GM23338 (cell line): ENCODE results near the gene OR2T1. TPM values are rescaled to one million over a fixed set of nuclear protein-coding genes. Genes with fewer than 3 reads are reported as not detected.

ENCODE experiments used
- ATAC-seq: fragments of 200-7000 bp; cut with Tn5 transposase; 3 replicates; pipeline ENCODE4 v1.9.1; 2020
- DNase-seq: peaks from one replicate; pipeline ENCODE4 v3.0.0-alpha.2; 2015; ENCODE audit warnings: low spot score
- H2AFZ ChIP-seq: fragments of 200-600 bp; sonication (generic); 2 replicates; pipeline ENCODE4 v1.8.0; 2016; ENCODE audit warnings: antibody characterized with exemption, mild to moderate bottlenecking, moderate library complexity
- H3F3A ChIP-seq: fragments of 200-600 bp; sonication (generic); replicated peaks from 2 replicates; pipeline ENCODE4 v1.8.0; 2017; ENCODE audit warnings: antibody characterized with exemption, mixed run types, low read depth
- H3K27ac ChIP-seq: fragments of 200-600 bp; sonication (generic); 2 replicates; pipeline ENCODE4 v1.6.1; 2016; ENCODE audit warnings: low read depth
- H3K27me3 ChIP-seq: fragments of 200-600 bp; sonication (generic); 2 replicates; pipeline ENCODE4 v1.8.0; 2016; ENCODE audit warnings: mild to moderate bottlenecking, mixed run types, moderate library complexity; ENCODE audit not compliant: insufficient read depth
- H3K36me3 ChIP-seq: fragments of 200-600 bp; sonication (generic); 2 replicates; pipeline ENCODE4 v1.8.0; 2016; ENCODE audit warnings: mild to moderate bottlenecking; ENCODE audit not compliant: insufficient read depth
- H3K4me1 ChIP-seq: fragments of 200-600 bp; sonication (generic); 2 replicates; pipeline ENCODE4 v1.8.0; 2016; ENCODE audit warnings: mild to moderate bottlenecking, moderate library complexity; ENCODE audit not compliant: insufficient read depth
- H3K4me2 ChIP-seq: fragments of 200-600 bp; sonication (generic); 2 replicates; pipeline ENCODE4 v1.7.1; 2017; ENCODE audit warnings: mixed run types
- H3K4me3 ChIP-seq: fragments of 200-600 bp; sonication (generic); 2 replicates; pipeline ENCODE4 v1.6.1; 2016; ENCODE audit warnings: mixed run types
- H3K79me2 ChIP-seq: fragments of 200-600 bp; sonication (generic); replicated peaks from 2 replicates; pipeline ENCODE4 v1.8.0; 2017; ENCODE audit warnings: mild to moderate bottlenecking; ENCODE audit not compliant: insufficient read depth
- H3K9me2 ChIP-seq: fragments of 200-600 bp; sonication (generic); 2 replicates; pipeline ENCODE4 v1.8.0; 2017; ENCODE audit not compliant: insufficient read depth
- H4K20me1 ChIP-seq: fragments of 200-600 bp; sonication (generic); replicated peaks from 2 replicates; pipeline ENCODE4 v1.8.0; 2017; ENCODE audit warnings: mild to moderate bottlenecking; ENCODE audit not compliant: insufficient read depth
- H3K27ac Mint-ChIP-seq: 2 replicates; pipeline ENCODE4 v1.8.0; 2020; ENCODE audit warnings: inconsistent platforms, mild to moderate bottlenecking, moderate library complexity, mixed read lengths
- H3K27me3 Mint-ChIP-seq: 3 replicates; pipeline ENCODE4 v1.8.0; 2022; ENCODE audit warnings: low read depth, mild to moderate bottlenecking, moderate library complexity, mixed read lengths, inconsistent platforms; ENCODE audit not compliant: insufficient read depth, poor library complexity
- H3K36me3 Mint-ChIP-seq: 3 replicates; pipeline ENCODE4 v1.8.0; 2021; ENCODE audit warnings: low read depth, mild to moderate bottlenecking, inconsistent platforms, moderate library complexity, mixed read lengths
- H3K4me1 Mint-ChIP-seq: 3 replicates; pipeline ENCODE4 v1.8.0; 2020; ENCODE audit warnings: mild to moderate bottlenecking, inconsistent platforms, mixed read lengths
- H3K4me3 Mint-ChIP-seq: 3 replicates; pipeline ENCODE4 v1.8.0; 2021; ENCODE audit warnings: moderate library complexity, mild to moderate bottlenecking, inconsistent platforms, mixed read lengths
- H3K9me3 Mint-ChIP-seq: 3 replicates; pipeline ENCODE4 v1.8.0; 2020; ENCODE audit warnings: moderate library complexity, mild to moderate bottlenecking, inconsistent platforms, mixed read lengths
- EZH2 ChIP-seq: fragments of 200-600 bp; sonication (generic); IDR thresholded peaks from one replicate; pipeline ENCODE4 v1.8.0; 2017; ENCODE audit warnings: antibody characterized with exemption, mild to moderate bottlenecking, low read depth; ENCODE audit not compliant: unreplicated experiment
- EZH2phosphoT487 ChIP-seq: fragments of 200-600 bp; sonication (generic); IDR thresholded peaks from one replicate; pipeline ENCODE4 v1.8.1; 2018; ENCODE audit warnings: antibody characterized with exemption; ENCODE audit not compliant: unreplicated experiment
- NANOG ChIP-seq: IDR thresholded peaks from 2 replicates; pipeline ENCODE4 v1.6.1; 2016; ENCODE audit warnings: antibody characterized with exemption, borderline replicate concordance
- POLR2AphosphoS5 ChIP-seq: IDR thresholded peaks from 2 replicates; pipeline ENCODE4 v1.6.1; 2016; ENCODE audit warnings: antibody characterized with exemption, low read depth
- STAT1 ChIP-seq: IDR thresholded peaks from one replicate; pipeline ENCODE4 v1.6.1; 2016; ENCODE audit warnings: antibody characterized with exemption; ENCODE audit not compliant: unreplicated experiment
- ZNF114 ChIP-seq: fragments of 250-450 bp; sonication (Bioruptor Pico); IDR thresholded peaks from 2 replicates; pipeline ENCODE4 v1.5.0; 2020; ENCODE audit warnings: mild to moderate bottlenecking, moderate library complexity
- polyA plus RNA-seq: library from polyadenylated mRNA; unstranded; fragments of >200 nt; fragmentation: Nextera tagmentation; extraction: Ambion mirVana; gene quantifications from 2 replicates; pipeline ENCODE4 v1.2.1, GENCODE V29; 2016
- total RNA-seq: library from RNA; depleted of rRNA; stranded (reverse); fragments of >200 nt; shearing (Covaris generic); gene quantifications from 2 replicates; pipeline ENCODE4 v1.2.3, GENCODE V29; 2014
- TF ChIP-seq, protein P1 (sequence below), 2 experiments: fragments of 200-600 bp in 1 of 2; sonication (generic) in 1 of 2; conservative IDR thresholded peaks; 2 replicates each; pipeline versions ENCODE4 v1.5.1 to v1.6.1; 2016 to 2017; ENCODE audit warnings: antibody characterized with exemption in 2 of 2, low read depth in 2 of 2, mild to moderate bottlenecking in 2 of 2, moderate library complexity in 1 of 2
- TF ChIP-seq, protein P2 (sequence below): fragments of 250-450 bp; sonication (Bioruptor Pico); IDR thresholded peaks from 2 replicates; pipeline ENCODE4 v1.5.0; 2020; ENCODE audit warnings: mild to moderate bottlenecking, moderate library complexity
- TF ChIP-seq, protein P3 (sequence below): IDR thresholded peaks from one replicate; pipeline ENCODE4 v1.6.1; 2018; ENCODE audit warnings: antibody characterized with exemption; ENCODE audit not compliant: unreplicated experiment
- TF ChIP-seq, protein P4 (sequence below): IDR thresholded peaks from 2 replicates; pipeline ENCODE4 v1.6.1; 2016; ENCODE audit warnings: antibody characterized with exemption

Gene OR2T1
- total and polyA plus RNA-seq, 2 experiments from 2014 or later: not detected

DNA sequence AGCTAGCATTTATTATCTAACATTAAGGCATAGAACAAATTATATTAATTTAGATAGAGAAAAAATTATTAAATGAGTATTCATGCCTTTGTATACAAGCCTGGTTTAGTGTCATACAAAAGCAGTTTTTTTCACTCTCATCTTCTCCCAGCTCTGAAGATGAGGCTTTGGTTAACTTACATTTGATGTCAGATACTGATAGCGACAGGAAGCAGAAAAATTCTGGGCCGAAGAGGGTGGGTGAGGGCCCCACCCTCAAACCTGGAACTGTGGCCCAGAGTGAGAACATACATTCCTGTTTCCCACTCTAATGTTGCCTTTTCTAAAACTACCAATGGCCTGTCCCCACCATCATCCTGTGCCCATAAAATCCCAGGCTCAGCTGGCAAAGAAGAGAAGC lies 15.0 kb downstream of the OR2T1 start (continued):
- TF ChIP-seq POLR2AphosphoS5 (no peak), STAT1 (no peak), EZH2phosphoT487 (no peak)
- TF ChIP-seq, protein P1, sequence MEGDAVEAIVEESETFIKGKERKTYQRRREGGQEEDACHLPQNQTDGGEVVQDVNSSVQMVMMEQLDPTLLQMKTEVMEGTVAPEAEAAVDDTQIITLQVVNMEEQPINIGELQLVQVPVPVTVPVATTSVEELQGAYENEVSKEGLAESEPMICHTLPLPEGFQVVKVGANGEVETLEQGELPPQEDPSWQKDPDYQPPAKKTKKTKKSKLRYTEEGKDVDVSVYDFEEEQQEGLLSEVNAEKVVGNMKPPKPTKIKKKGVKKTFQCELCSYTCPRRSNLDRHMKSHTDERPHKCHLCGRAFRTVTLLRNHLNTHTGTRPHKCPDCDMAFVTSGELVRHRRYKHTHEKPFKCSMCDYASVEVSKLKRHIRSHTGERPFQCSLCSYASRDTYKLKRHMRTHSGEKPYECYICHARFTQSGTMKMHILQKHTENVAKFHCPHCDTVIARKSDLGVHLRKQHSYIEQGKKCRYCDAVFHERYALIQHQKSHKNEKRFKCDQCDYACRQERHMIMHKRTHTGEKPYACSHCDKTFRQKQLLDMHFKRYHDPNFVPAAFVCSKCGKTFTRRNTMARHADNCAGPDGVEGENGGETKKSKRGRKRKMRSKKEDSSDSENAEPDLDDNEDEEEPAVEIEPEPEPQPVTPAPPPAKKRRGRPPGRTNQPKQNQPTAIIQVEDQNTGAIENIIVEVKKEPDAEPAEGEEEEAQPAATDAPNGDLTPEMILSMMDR (conservative IDR thresholded peaks at IDR 0.05; ENCODE audit: low read depth in 2 of 2): no peak

DNA sequence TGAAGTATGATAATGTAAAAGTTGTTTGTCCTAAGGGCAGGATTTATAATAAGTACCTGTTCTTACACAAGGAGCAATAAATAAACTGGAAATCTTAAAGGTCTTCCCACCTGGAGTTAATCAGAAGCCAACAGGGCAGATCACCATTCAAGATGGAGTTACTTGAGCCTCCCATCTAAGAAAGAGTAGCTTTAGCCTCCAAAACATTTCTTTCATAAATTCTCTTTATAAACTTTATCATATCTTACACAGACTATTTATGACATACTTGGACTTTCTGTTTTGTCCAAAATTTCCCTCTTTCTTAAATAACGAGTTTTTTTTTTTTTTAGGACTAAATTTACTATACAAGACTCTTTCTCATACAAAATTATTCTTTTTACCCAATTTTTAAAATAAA lies 18.5 kb downstream of the OR2T1 start:
- H3K27me3 ChIP-seq: no peaks in the 10 kb centered on the region
- ATAC-seq: no peak
- DNase-seq: peak; percentile 17
- no peaks in the 10 kb centered on the region for H3K9me2 ChIP-seq
- H2AFZ ChIP-seq: no peak overlapping the region
- no peak overlapping the region for H3K27ac ChIP-seq
- H3K4me2 ChIP-seq: no peak overlapping the region
- H3K36me3 ChIP-seq: peaks cover 6% of the 10 kb centered on the region
- Mint-ChIP-seq H3K36me3 (peaks cover 18% of the 10 kb centered on the region), H3K4me3 (no peak overlapping the region), H3K4me1 (no peaks in the 10 kb centered on the region), H3K27me3 (no peaks in the 10 kb centered on the region), H3K9me3 (peaks cover 84% of the 10 kb centered on the region), H3K27ac (no peak overlapping the region)
- no peak overlapping the region for H3K4me3 ChIP-seq
- H3F3A ChIP-seq: no peaks in the 10 kb centered on the region
- no peaks in the 10 kb centered on the region for H3K4me1 ChIP-seq
- no peaks in the 10 kb centered on the region for H4K20me1 ChIP-seq
- no peaks in the 10 kb centered on the region for H3K79me2 ChIP-seq
- TF ChIP-seq NANOG (no peak), ZNF114 (CRISPR knock-in tag) (no peak), STAT1 (no peak), POLR2AphosphoS5 (no peak), EZH2 (no peak)
- TF ChIP-seq, protein P2, sequence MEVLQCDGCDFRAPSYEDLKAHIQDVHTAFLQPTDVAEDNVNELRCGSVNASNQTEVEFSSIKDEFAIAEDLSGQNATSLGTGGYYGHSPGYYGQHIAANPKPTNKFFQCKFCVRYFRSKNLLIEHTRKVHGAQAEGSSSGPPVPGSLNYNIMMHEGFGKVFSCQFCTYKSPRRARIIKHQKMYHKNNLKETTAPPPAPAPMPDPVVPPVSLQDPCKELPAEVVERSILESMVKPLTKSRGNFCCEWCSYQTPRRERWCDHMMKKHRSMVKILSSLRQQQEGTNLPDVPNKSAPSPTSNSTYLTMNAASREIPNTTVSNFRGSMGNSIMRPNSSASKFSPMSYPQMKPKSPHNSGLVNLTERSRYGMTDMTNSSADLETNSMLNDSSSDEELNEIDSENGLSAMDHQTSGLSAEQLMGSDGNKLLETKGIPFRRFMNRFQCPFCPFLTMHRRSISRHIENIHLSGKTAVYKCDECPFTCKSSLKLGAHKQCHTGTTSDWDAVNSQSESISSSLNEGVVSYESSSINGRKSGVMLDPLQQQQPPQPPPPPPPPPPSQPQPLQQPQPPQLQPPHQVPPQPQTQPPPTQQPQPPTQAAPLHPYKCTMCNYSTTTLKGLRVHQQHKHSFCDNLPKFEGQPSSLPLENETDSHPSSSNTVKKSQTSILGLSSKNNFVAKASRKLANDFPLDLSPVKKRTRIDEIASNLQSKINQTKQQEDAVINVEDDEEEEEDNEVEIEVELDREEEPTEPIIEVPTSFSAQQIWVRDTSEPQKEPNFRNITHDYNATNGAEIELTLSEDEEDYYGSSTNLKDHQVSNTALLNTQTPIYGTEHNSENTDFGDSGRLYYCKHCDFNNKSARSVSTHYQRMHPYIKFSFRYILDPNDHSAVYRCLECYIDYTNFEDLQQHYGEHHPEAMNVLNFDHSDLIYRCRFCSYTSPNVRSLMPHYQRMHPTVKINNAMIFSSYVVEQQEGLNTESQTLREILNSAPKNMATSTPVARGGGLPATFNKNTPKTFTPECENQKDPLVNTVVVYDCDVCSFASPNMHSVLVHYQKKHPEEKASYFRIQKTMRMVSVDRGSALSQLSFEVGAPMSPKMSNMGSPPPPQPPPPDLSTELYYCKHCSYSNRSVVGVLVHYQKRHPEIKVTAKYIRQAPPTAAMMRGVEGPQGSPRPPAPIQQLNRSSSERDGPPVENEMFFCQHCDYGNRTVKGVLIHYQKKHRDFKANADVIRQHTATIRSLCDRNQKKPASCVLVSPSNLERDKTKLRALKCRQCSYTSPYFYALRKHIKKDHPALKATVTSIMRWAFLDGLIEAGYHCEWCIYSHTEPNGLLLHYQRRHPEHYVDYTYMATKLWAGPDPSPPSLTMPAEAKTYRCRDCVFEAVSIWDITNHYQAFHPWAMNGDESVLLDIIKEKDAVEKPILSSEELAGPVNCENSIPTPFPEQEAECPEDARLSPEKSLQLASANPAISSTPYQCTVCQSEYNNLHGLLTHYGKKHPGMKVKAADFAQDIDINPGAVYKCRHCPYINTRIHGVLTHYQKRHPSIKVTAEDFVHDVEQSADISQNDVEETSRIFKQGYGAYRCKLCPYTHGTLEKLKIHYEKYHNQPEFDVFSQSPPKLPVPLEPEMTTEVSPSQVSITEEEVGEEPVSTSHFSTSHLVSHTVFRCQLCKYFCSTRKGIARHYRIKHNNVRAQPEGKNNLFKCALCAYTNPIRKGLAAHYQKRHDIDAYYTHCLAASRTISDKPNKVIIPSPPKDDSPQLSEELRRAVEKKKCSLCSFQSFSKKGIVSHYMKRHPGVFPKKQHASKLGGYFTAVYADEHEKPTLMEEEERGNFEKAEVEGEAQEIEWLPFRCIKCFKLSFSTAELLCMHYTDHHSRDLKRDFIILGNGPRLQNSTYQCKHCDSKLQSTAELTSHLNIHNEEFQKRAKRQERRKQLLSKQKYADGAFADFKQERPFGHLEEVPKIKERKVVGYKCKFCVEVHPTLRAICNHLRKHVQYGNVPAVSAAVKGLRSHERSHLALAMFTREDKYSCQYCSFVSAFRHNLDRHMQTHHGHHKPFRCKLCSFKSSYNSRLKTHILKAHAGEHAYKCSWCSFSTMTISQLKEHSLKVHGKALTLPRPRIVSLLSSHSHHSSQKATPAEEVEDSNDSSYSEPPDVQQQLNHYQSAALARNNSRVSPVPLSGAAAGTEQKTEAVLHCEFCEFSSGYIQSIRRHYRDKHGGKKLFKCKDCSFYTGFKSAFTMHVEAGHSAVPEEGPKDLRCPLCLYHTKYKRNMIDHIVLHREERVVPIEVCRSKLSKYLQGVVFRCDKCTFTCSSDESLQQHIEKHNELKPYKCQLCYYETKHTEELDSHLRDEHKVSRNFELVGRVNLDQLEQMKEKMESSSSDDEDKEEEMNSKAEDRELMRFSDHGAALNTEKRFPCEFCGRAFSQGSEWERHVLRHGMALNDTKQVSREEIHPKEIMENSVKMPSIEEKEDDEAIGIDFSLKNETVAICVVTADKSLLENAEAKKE (CRISPR knock-in tag): no peak
- TF ChIP-seq, protein P3, sequence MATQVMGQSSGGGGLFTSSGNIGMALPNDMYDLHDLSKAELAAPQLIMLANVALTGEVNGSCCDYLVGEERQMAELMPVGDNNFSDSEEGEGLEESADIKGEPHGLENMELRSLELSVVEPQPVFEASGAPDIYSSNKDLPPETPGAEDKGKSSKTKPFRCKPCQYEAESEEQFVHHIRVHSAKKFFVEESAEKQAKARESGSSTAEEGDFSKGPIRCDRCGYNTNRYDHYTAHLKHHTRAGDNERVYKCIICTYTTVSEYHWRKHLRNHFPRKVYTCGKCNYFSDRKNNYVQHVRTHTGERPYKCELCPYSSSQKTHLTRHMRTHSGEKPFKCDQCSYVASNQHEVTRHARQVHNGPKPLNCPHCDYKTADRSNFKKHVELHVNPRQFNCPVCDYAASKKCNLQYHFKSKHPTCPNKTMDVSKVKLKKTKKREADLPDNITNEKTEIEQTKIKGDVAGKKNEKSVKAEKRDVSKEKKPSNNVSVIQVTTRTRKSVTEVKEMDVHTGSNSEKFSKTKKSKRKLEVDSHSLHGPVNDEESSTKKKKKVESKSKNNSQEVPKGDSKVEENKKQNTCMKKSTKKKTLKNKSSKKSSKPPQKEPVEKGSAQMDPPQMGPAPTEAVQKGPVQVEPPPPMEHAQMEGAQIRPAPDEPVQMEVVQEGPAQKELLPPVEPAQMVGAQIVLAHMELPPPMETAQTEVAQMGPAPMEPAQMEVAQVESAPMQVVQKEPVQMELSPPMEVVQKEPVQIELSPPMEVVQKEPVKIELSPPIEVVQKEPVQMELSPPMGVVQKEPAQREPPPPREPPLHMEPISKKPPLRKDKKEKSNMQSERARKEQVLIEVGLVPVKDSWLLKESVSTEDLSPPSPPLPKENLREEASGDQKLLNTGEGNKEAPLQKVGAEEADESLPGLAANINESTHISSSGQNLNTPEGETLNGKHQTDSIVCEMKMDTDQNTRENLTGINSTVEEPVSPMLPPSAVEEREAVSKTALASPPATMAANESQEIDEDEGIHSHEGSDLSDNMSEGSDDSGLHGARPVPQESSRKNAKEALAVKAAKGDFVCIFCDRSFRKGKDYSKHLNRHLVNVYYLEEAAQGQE: no peak
- TF ChIP-seq, protein P4, sequence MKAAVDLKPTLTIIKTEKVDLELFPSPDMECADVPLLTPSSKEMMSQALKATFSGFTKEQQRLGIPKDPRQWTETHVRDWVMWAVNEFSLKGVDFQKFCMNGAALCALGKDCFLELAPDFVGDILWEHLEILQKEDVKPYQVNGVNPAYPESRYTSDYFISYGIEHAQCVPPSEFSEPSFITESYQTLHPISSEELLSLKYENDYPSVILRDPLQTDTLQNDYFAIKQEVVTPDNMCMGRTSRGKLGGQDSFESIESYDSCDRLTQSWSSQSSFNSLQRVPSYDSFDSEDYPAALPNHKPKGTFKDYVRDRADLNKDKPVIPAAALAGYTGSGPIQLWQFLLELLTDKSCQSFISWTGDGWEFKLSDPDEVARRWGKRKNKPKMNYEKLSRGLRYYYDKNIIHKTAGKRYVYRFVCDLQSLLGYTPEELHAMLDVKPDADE: no peak
- TF ChIP-seq, protein P1 (conservative IDR thresholded peaks at IDR 0.05; ENCODE audit: low read depth in 2 of 2): no peak
